ENCODE results near the gene ZC3H14.
"Not testable (repeated sequence)": the region's sequence is repeated elsewhere in the genome, so short reads cannot be mapped to it uniquely, and the experiment has no call there.

Gene ZC3H14, protein sequence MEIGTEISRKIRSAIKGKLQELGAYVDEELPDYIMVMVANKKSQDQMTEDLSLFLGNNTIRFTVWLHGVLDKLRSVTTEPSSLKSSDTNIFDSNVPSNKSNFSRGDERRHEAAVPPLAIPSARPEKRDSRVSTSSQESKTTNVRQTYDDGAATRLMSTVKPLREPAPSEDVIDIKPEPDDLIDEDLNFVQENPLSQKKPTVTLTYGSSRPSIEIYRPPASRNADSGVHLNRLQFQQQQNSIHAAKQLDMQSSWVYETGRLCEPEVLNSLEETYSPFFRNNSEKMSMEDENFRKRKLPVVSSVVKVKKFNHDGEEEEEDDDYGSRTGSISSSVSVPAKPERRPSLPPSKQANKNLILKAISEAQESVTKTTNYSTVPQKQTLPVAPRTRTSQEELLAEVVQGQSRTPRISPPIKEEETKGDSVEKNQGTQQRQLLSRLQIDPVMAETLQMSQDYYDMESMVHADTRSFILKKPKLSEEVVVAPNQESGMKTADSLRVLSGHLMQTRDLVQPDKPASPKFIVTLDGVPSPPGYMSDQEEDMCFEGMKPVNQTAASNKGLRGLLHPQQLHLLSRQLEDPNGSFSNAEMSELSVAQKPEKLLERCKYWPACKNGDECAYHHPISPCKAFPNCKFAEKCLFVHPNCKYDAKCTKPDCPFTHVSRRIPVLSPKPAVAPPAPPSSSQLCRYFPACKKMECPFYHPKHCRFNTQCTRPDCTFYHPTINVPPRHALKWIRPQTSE

DNA sequence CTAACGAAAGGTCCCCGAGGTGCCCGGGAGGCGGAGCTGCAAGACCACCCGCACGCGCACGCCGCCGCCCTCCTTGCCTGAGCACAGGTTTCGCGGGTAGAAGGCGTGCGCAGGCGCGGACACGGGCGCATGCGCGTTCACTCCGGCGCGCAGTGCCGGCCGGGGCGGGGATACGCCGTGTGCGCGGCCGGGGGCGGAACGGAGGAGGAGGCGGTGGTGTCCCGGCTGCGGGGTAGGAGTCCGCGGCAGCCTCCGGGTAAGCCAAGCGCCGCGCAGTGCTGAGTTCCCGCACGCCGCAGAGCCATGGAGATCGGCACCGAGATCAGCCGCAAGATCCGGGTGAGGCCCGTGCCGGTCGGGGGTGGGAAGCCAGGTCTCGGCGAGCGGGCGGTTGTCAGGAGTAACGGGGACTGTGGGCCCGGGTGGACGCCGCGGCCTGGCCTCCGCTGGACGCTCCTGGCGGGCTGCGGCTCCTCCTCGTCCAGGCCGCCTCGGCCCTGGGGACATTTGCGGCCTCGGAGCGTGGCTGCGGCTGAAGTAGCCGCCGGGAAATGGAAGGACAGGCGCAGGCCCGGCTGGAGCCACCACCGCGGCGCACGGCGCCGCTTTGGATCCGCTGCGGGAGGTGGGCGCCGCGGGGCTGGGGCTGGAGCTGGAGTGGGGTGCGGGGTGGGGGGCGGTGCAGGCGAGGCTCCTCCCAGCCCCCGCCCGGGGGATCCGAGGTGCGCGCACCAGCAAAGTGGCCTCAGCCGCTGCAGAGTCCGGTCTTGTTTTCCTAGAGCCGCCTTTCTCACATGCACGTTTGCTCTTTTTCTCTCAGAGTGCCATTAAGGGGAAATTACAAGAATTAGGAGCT is at the start of gene ZC3H14:
ZC3H14 (plus strand) TSS at position 207 of the 856 bp plus-strand sequence; CDS start at position 304, 97 bp downstream.
- DNase-seq: peak; percentile 61

DNA sequence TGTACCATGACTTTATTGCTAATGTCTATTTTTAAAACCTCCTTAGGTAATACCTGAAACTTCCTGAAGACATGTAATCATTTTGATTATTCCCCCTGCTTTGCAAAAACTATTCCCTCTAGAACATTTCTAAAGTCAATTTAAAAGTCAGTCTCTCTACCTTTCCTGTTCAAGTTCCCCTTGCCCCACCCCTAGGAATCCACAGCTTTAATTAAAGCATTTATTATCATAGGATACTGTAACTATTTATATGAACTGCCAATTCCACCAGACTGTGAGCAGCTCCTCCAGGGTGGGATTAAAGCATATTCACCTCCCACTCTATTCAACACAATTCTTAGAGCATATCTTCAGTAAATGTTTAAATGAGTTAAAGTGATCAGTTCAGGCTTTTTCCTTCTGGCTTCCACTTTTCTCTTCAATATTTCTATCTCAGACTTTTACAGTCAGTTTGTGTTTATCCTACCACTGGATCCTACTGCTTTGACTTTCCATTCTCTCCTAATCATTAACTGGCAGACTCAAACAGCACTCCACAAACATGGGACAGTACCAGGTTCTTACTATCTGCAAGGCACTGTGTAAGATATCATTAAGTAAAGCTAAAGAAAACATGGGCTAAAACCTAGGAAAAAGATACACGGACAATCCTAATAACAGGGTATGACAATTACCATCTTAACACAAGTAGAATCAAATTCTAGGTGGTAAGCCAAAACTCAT is 47.2 kb upstream of the ZC3H14 start:
- peak; percentile 29 for DNase-seq

DNA sequence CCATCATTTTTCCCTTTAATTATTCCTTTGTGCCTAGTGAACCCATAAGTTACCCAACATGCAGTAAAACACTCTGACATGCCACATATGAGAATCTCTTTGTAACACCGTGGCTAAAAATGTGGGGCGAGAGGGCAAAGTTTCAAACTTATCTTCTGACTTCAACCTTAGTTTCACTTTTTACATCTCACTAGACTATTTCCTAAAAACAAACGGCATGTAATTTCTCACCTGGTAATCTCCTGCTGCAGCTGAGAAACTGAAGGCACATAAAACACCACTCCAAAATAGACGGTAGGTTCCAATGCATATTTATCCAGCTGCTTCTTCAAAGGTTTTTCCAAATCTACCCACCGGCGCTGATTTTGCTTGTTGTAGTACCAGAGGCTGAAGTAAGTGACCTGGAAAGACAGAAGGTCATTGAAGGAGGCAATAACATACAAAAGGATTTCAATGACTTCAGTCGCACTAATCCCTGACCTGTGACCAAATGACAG is 45.9 kb upstream of the ZC3H14 start:
- no peak for DNase-seq

DNA sequence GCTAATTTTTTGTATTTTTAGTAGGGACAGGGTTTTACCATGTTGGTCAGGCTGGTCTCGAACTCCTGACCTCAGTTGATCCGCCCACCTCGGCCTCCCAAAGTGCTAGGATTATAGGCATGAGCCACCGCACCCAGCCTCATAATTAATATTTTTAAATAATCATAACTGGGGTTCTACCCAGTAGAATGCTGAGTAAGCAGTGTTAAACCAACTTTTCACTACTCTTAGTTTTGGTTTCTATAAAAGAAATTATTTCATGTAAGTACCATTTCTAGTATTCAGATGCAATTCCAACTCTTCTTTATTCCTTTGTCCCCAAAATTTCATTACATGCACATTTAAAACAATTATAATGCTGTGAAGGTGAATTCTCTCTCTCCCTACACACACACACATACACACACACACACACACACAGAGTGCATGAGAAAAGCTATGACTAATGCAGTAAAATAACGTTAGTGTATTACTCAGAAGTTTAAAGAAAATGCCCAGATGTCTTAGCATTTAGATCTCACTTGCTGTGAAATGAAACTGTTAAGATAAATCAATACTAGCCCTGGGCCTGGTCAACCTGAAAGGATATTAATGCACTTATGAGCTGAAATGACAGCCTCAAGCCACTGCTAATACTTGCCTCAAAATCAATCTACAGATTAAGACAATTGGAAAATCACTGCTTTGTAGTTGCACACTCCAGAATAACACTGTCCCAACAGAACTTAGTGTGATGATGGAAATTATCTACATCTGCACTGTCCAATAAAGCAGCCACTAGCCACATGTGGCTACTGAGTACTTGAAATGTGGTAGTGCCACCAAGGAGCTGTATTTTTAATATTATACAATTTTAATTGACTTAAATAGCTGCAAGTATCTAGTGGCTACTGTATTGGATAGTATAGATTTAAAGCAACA is 44.0 kb upstream of the ZC3H14 start:
- peak; percentile 43 for DNase-seq

DNA sequence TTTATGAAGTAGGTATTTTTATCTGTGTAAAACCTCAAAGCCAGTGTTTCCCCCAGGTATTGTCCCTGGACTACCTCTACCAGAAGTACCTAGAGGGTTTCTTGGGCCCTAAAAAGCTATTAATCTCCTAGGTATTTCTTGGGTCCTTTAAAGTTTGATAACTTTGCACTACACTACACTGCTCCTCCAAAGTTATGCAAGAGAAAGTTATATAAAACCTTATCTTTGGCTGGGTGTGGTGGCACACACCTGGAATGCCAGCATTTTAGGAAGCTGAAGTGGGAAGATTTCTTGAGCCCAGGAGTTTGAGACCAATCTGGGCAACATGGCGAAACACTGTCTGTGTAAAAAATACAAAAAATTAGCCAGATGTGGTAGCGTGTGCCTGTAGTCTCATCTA is 42.9 kb upstream of the ZC3H14 start:
- DNase-seq: no peak

DNA sequence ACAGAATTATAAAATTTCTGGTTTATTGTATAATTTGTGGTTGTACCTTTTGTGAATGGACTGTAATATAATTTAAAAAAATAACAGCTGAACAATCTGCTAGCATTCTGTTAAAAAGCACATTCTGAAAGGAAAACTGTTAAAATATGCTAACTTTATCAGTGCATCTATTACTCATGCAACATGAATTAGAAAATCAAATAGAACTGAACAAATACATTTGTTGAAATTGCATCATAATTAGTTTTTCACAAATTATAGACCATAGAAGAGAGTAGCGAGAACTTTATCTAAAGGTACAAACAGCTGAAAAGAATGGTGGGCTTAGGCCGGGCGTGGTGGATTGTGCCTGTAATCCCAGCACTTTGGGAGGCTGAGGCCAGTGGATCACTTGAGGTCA is 41.0 kb upstream of the ZC3H14 start:
- no peak for DNase-seq

DNA sequence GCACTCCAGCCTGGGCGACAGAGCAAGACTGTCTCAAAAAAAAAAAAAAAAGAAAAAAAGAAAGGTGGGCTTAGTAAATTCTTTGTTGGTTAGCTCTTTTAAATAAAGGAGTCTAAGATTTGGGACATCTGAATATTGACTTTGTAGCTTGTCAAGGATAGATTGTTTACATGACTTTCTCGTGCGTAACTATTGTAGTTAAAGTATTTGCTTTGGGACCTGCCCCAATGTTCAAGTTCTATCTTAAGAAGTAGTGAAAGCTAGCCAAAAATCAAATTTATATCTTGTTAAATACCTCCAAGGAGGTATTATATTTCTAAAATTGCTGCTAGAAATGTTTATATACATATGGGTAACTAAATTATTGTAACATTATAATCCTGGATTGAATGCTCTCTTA is 40.4 kb upstream of the ZC3H14 start:
- DNase-seq: no peak

DNA sequence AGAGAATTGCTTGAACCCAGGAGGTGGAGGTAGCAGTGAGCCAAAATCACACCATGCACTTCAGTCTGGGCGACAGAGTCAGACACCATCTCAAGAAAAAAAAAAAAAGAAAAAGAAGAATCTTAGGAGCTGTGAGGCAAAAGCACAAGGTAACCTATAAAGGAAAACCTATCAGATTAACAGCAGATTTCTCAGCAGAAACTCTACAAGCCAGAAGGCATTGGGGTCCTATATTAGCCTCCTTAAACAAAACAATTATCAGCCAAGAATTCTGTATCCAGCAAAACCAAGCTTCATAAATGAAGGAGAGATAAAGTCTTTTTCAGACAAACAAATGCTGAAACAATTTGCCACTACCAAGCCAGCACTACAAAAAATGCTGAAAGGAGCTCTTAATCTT is 32.9 kb upstream of the ZC3H14 start:
- DNase-seq: not testable (repeated sequence)

DNA sequence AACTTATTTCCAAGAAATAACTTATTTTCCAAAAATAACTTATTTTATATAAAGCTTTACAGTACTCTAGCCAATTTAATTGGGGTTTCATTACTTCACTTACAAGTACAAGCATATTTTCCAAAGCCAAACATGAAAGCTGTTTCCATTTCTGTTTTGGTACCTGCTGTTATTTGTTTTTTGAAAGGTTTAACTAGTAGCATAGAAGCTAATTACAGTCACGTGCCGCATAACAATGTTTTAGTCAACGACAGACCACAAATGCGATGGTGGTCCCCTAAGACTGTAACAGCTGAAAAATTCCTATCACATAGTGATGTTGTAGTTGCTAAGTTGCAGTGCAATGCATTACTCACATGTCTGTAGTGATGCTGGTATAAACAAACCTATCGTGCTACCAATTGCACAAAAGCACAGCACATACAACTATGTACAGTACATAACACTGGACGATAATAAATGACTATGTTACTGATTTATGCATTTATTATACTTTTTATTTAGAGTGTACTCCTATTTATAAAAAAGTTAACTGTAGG is 29.7 kb upstream of the ZC3H14 start:
- DNase-seq: no peak

DNA sequence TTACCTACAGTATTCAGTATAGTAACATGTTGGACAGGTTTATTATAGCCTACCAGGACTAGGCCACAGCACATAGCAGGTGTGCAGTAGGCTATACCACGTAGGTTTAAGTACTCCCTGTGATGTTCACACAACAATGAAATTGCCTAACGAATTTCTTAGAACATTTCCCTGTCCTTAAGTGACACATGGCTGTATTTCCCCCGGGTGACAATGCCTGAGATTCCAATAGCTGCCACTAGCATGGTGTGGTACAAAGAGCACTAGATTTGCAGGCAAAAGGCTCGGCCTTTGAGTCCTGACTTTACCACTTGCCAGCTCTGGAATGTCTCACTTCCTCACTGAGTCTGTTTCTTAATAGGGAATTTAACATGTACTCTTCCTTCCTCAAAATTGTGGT is 27.7 kb upstream of the ZC3H14 start:
- no peak for DNase-seq

DNA sequence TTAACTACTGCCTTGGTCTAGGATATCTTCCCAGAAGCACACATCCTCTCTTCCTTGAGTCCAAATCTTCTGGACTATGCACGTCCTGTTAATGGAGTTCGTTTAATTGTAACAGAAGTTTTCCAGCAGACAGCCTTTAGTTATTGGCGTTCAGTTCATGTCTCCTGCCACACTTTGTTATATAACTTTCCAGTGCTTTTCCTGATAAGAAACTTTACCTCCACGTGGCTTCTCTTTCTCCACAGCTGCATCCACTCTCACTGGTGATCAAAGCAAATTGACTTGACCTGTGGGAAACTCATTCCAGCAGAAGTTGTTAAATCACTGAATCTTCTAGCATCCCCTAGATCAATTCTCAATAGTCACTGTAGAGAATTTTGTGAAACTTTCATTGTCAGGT is 27.0 kb upstream of the ZC3H14 start:
- DNase-seq: no peak

DNA sequence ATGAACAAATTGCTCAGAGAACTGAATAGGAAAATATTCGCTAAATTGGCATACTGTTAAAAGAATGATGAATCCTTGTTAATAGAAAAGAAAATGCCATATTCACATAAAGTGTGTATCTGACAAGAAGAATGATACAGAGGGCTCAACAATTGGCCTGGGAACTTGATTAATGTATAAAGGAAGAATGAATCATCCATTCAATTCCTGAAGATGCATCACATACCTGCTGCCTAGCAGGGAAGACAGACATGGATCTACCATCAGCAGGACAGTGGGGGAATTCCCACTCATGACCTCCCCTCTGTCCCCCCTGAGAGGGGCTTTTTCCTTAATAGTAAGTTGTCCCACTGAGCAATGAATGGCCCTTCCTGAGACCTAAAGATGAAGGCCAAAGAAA is 21.5 kb upstream of the ZC3H14 start:
- peak; percentile 62 for DNase-seq

DNA sequence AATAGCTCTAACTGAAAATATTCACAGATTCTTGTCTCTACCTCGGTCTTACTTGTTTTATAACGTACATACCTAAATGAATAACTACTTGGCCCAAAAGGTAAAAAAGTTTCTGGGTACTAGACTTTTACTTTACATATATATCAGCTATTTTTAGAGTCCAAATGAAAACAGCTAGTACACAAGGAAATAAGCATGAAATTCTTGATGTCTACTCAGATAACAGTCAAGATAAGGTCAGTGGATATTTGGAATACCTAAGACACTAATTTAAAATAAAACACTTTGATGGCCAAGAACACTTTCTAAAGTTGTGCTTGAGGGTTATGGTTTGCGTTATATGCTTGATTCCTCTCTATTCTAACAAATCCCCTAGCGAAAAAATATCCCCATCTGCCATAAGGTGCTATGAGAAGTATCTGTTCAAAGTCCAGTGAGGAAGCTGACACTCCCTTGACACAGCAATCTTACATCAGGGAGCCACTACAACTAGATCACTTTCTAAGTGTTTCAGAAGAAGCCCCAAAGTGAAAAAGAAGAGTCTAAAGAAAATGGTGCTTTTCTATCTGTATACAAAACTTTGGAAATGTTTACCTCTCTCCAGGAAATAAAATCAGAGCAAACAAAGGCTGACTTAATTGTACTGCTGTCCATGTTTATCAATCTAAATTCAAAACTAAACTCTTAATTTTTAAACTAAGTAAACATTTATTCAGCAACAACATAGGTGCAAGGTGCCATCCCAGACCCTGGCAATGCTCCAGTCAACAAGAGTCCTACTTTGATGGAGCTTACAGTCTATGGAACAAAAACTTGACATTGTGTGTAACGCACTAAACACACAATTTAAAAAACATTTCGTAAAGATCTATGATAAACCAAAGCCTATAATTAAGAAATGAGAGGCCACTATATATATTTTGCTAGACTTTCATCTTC is 19.7 kb upstream of the ZC3H14 start:
- DNase-seq: no peak

DNA sequence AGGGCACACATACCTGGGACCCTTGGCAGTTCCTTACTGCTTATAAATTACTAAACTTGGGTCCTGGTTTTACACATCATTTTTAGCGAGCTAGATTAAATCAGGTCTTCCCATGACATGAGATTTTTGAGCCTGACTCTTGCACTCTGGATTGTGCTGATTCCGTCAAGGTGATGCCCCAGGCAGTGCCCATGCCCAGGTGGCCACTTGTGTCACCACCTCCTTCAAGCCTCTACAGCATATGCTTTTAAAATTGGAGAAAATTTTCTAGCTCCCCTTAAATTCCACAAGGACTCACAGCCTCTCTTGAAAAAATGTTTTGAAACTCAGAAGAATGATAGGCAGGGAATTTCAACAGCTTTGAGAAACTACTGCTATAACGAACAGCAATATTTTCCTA is 17.6 kb upstream of the ZC3H14 start:
- DNase-seq: no peak

DNA sequence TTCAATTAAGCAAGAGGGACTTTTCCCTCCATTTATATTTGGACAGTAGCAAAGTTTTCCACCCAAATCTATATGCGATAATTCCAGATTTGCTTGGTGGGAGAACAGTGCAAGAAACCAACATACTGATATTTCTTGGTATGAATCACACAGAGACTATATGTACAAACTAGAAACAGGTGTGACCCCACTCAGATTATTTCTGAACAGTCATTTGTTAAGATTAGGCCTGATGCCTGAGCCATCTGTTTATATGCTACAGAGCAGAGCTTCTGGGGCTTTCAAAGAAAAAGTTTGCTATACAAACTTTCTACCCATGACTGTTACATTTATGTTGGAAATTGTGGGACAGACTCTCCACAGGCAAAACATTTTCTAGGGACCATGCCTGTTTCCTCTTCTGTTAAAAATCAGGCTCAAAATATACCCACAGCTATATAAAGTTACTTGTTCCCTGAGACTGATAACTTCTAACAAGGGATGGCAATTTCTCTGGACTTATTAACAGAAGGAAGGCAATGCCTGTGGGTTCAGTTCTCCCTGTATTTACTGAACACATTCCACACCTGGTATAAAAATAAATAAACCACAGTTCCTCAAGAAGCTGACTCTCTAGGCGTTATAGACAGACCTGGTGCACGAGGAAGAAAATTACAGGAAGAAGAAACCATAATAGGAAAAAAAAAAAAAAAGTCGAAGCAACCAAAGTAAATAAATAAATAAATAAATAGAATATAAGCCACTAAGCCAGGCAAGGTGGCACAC is 16.0 kb upstream of the ZC3H14 start:
- no peak for DNase-seq

DNA sequence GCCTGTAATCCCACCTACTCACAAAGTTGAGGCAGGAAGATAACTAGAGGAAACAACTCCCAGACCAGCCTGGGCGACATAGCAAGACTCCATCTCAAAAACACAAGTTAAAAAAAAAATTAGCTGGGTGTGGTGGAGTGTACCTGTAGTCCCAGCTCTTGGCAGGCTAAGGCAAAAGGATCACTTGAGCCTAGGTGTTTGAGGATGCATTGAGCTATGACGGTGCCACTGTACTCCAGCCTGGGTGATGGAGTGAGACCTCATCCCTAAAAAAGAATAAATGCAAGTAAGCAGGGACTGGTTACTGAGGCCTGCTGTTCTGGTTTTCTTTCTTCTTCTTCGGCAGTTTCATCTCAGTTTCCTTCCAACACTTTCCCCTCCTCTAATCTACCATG is 15.5 kb upstream of the ZC3H14 start:
- no peak for DNase-seq

DNA sequence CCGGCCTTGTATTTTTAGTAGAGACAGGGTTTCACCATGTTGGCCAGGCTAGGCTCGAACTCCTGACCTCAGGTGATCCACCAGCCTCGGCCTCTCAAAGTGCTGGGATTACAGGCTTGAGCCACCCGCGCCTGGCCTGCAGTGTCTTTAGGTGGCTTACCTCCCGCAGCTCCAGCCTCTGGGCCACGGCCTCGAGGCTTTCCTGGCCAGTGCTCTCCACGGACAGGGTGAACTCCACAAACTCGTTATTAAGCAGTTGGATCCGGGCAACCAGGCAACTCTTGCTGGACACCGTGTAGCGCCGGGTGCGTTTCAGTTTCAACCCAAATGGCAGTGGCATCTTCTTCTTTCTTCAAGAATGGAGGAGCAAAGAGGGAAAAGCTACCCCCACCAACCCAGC is 12.8 kb upstream of the ZC3H14 start:
- DNase-seq: no peak

DNA sequence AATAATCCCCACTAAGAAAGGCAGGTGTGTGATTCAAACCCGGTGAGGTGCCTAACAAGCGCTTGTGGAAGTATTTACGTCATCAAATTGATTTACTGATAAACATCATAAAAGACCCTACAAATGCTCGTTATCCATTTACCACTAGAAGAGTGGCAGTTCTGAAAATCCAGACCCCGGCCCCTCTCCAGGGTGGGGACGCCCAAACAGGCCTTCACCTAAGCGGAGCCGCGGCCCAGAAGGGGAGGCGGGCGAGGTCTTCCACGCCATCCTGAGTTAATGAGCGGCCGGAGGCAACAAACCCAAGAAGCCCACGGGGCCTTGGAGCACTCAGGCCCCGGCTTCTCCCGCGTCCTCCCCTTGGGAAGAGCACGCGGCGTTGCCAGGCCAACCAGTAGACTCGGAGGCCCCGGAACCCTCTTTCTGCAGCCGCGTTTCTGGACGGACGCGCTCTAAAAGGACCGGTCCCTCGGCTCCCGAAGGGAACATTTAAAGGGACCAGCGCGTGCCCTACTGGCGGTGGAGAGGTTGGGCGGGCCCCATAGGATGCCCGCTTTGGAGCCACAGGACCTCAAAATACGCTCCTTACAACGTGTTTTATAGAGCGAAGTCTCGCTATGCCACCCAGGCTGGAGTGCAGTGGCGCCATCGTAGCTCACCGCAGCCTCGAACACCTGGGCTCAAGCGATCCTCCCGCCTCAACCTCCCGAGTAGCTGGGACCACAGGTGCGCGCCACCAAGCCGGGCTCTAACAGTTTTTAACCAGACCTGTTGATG is 11.6 kb upstream of the ZC3H14 start:
- peak; percentile 50 for DNase-seq

Data from kidney glomerular epithelial cell (primary cell).